A549 (cell line): ENCODE results near the gene DMRT3. TPM values are rescaled to one million over a fixed set of nuclear protein-coding genes. Genes with fewer than 3 reads are reported as not detected.

ENCODE experiments used
- ATAC-seq, 2 experiments: fragments of 200-7000 bp in 1 of 2; fragments of >200 bp in 1 of 2; cut with Nextera tagmentation in 1 of 2; cut with Tn5 transposase in 1 of 2; 3 replicates each; pipeline versions ENCODE4 v1.8.0 to v1.9.1; 2018 to 2020; ENCODE audit warnings: mild to moderate bottlenecking in 1 of 2, moderate library complexity in 1 of 2
- CTCF ChIA-PET: fragments of 300-600 bp; sonication (Branson Sonifier 250); formaldehyde crosslinking; extraction: SDS; loops from one replicate; lab custom pipeline; 2021; ENCODE audit warnings: antibody characterized with exemption, inconsistent platforms; lab: Yijun Ruan, JAX
- POLR2A ChIA-PET: fragments of 350-600 bp; formaldehyde crosslinking; extraction: SDS; loops from one replicate; lab custom pipeline; 2021; ENCODE audit warnings: antibody characterized with exemption, inconsistent platforms; lab: Yijun Ruan, JAX
- DNase-seq, 2 experiments: peaks; one replicate each; pipeline versions ENCODE4 v3.0.0 to v3.0.0-alpha.2; 2011 to 2016; ENCODE audit warnings: low read depth in 1 of 2, low spot score in 1 of 2
- FAIRE-seq: peaks from 2 replicates; lab custom pipeline; 2011; peaks lifted over from hg19 to GRCh38; lab: Jason Lieb, UNC
- H3K27ac ChIP-seq, 2 experiments: fragments of >200 bp; sonication (Bioruptor Twin); formaldehyde crosslinking; 3 replicates each; pipeline ENCODE4 v1.5.1; 2016 to 2017
- H3K4me1 ChIP-seq: fragments of >200 bp; sonication (Bioruptor Twin); formaldehyde crosslinking; 3 replicates; pipeline ENCODE4 v1.6.1; 2016
- H3K4me2 ChIP-seq: fragments of >200 bp; sonication (Bioruptor Twin); formaldehyde crosslinking; 3 replicates; pipeline ENCODE4 v1.6.1; 2016
- H3K4me3 ChIP-seq: fragments of >200 bp; sonication (Bioruptor Twin); formaldehyde crosslinking; 3 replicates; pipeline ENCODE4 v1.5.1; 2016
- H3K9me3 ChIP-seq: fragments of >200 bp; sonication (Bioruptor Twin); formaldehyde crosslinking; 3 replicates; pipeline ENCODE4 v1.6.1; 2016
- CEBPB ChIP-seq, 2 experiments: fragments of >200 bp in 1 of 2; sonication (Bioruptor Twin) in 1 of 2; formaldehyde crosslinking in 1 of 2; IDR thresholded peaks; 2 replicates each; pipeline ENCODE4 v1.6.1; 2012 to 2016
- EHF ChIP-seq: fragments of 250-450 bp; sonication (Bioruptor Pico); IDR thresholded peaks from 2 replicates; pipeline ENCODE4 v1.5.0; 2020; ENCODE audit warnings: mild to moderate bottlenecking
- ESRRA ChIP-seq: fragments of 150-350 bp; IDR thresholded peaks from 2 replicates; pipeline ENCODE4 v1.6.1; 2014; ENCODE audit warnings: mild to moderate bottlenecking, low read length, borderline replicate concordance
- FOXS1 ChIP-seq: fragments of 250-450 bp; sonication (Bioruptor Pico); IDR thresholded peaks from 2 replicates; pipeline ENCODE4 v1.5.0; 2020; ENCODE audit warnings: mild to moderate bottlenecking, moderate library complexity
- JUN ChIP-seq, 2 experiments: fragments of >200 bp; sonication (Bioruptor Twin); formaldehyde crosslinking; IDR thresholded peaks; 2 replicates in 1 of 2; 3 replicates in 1 of 2; pipeline ENCODE4 v1.6.1; 2016 to 2017
- KDM5A ChIP-seq: fragments of 200-600 bp; sonication (generic); IDR thresholded peaks from 2 replicates; pipeline ENCODE4 v1.6.1; 2016; ENCODE audit warnings: antibody characterized with exemption, mild to moderate bottlenecking
- MAZ ChIP-seq: fragments of 150-350 bp; IDR thresholded peaks from 2 replicates; pipeline ENCODE4 v1.6.1; 2014; ENCODE audit warnings: antibody characterized with exemption, low read depth, low read length, borderline replicate concordance
- PHF8 ChIP-seq: fragments of 200-600 bp; sonication (generic); IDR thresholded peaks from 2 replicates; pipeline ENCODE4 v1.6.1; 2016; ENCODE audit warnings: low read depth, mild to moderate bottlenecking, antibody characterized with exemption, moderate library complexity, borderline replicate concordance
- POLR2A ChIP-seq: IDR thresholded peaks from 2 replicates; pipeline ENCODE4 v1.6.1; 2012; ENCODE audit warnings: mild to moderate bottlenecking, low read length
- RAD21 ChIP-seq, 2 experiments: fragments of >200 bp in 1 of 2; sonication (Bioruptor Twin) in 1 of 2; formaldehyde crosslinking in 1 of 2; IDR thresholded peaks in 1 of 2; conservative IDR thresholded peaks in 1 of 2; 2 replicates in 1 of 2; 3 replicates in 1 of 2; pipeline ENCODE4 v1.6.1; 2012 to 2018; ENCODE audit warnings: inconsistent platforms in 1 of 2
- RARB ChIP-seq: fragments of 250-450 bp; sonication (Bioruptor Pico); IDR thresholded peaks from 2 replicates; pipeline ENCODE4 v1.8.0; 2021; ENCODE audit warnings: mild to moderate bottlenecking, moderate library complexity
- ZC3H11A ChIP-seq: fragments of 450-650 bp; IDR thresholded peaks from 2 replicates; pipeline ENCODE4 v1.6.1; 2014; ENCODE audit warnings: antibody characterized with exemption, mild to moderate bottlenecking
- ZSCAN20 ChIP-seq: fragments of 250-450 bp; sonication (Bioruptor Pico); IDR thresholded peaks from 2 replicates; pipeline ENCODE4 v1.8.0; 2022; ENCODE audit warnings: mild to moderate bottlenecking, moderate library complexity
- WGBS: methylation state at CpG from one replicate; pipeline ENCODE4 v1.1.6; 2017; ENCODE audit errors: missing lambda C conversion rate; 5-methylcytosine and 5-hydroxymethylcytosine counted together
- polyA plus RNA-seq, 4 experiments: library from polyadenylated mRNA; depleted of rRNA in 3 of 4; stranded (reverse); fragments of >200 nt; fragmentation: RNase III in 1 of 4; extraction: RNeasy Plus Mini Kit Qiagen cat#74134 plus additional on column Dnase treatment in 1 of 4; gene quantifications; 2 replicates in 3 of 4; 3 replicates in 1 of 4; pipeline ENCODE4 v1.2.3, GENCODE V29; 2011 to 2017
- TF ChIP-seq, protein P1 (sequence below): fragments of >200 bp; sonication (Bioruptor Twin); formaldehyde crosslinking; IDR thresholded peaks from 3 replicates; pipeline ENCODE4 v1.5.1; 2016
- TF ChIP-seq, protein P2 (sequence below): fragments of 150-350 bp; IDR thresholded peaks from 2 replicates; pipeline ENCODE4 v1.6.1; 2014; ENCODE audit warnings: low read depth, mild to moderate bottlenecking, low read length
- TF ChIP-seq, protein P3 (sequence below): IDR thresholded peaks from 2 replicates; pipeline ENCODE4 v1.6.1; 2012
- TF ChIP-seq, protein P4 (sequence below): fragments of 250-450 bp; sonication (Bioruptor Pico); IDR thresholded peaks from 2 replicates; pipeline ENCODE4 v1.5.0; 2021; ENCODE audit warnings: mild to moderate bottlenecking, moderate library complexity, borderline replicate concordance
- TF ChIP-seq, protein P5 (sequence below): fragments of >200 bp; sonication (Bioruptor Twin); formaldehyde crosslinking; IDR thresholded peaks from 3 replicates; pipeline ENCODE4 v1.6.1; 2016

The DMRT3 gene
- polyA plus RNA-seq, 2 of the 4 experiments (the other 2 are of a cell fraction) = not detected

DNA sequence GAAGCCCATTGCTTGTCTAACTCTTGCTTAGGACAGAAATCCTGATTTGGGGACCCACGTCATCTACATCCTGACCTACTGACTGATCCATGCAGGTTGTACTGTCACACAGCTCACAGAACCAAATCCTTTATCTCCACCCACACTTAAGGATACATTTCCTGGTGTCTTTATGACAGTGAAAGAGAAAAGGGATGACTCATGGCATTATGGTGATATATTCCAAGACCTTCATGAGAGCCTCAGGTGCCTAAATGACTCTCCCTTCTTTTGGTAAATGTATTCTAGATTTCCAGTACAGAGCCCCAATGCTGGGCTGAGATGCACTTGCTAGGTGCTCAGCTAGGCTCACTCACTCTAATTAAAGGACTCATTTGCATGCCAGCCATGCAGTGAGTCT is 47.7 kb downstream of the DMRT3 start:
- DNase-seq = no peak
- no peak overlapping the region for H3K27ac ChIP-seq
- POLR2A ChIA-PET = no interaction called here
- TF ChIP-seq FOXS1 (CRISPR knock-in tag) = no peak
- no peak for TF ChIP-seq ESRRA
- TF ChIP-seq, protein P1, sequence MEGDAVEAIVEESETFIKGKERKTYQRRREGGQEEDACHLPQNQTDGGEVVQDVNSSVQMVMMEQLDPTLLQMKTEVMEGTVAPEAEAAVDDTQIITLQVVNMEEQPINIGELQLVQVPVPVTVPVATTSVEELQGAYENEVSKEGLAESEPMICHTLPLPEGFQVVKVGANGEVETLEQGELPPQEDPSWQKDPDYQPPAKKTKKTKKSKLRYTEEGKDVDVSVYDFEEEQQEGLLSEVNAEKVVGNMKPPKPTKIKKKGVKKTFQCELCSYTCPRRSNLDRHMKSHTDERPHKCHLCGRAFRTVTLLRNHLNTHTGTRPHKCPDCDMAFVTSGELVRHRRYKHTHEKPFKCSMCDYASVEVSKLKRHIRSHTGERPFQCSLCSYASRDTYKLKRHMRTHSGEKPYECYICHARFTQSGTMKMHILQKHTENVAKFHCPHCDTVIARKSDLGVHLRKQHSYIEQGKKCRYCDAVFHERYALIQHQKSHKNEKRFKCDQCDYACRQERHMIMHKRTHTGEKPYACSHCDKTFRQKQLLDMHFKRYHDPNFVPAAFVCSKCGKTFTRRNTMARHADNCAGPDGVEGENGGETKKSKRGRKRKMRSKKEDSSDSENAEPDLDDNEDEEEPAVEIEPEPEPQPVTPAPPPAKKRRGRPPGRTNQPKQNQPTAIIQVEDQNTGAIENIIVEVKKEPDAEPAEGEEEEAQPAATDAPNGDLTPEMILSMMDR = no peak
- TF ChIP-seq, protein P2, sequence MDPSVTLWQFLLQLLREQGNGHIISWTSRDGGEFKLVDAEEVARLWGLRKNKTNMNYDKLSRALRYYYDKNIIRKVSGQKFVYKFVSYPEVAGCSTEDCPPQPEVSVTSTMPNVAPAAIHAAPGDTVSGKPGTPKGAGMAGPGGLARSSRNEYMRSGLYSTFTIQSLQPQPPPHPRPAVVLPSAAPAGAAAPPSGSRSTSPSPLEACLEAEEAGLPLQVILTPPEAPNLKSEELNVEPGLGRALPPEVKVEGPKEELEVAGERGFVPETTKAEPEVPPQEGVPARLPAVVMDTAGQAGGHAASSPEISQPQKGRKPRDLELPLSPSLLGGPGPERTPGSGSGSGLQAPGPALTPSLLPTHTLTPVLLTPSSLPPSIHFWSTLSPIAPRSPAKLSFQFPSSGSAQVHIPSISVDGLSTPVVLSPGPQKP = no peak
- TF ChIP-seq EHF (CRISPR knock-in tag) = no peak
- no peak for TF ChIP-seq CEBPB (IDR thresholded peaks at IDR 0.05)
- TF ChIP-seq RARB = no peak
- no peak for TF ChIP-seq JUN (IDR thresholded peaks at IDR 0.05)
- TF ChIP-seq ZC3H11A = no peak
- TF ChIP-seq, protein P3, sequence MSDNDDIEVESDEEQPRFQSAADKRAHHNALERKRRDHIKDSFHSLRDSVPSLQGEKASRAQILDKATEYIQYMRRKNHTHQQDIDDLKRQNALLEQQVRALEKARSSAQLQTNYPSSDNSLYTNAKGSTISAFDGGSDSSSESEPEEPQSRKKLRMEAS = no peak
- no peak for TF ChIP-seq PHF8
- TF ChIP-seq, all 56 proteins: peak for 0
- no peak for ATAC-seq
- Histone ChIP-seq H3K4me2 (no peak overlapping the region), H3K4me1 (no peaks in the 10 kb centered on the region), H3K4me3 (no peak overlapping the region), H3K9me3 (peaks cover 13% of the 10 kb centered on the region; the same call in 2 of the 3 replicates)
- FAIRE-seq = no peak
- WGBS = 7% methylated on average over 1 of the region's 1 CpG
- CTCF ChIA-PET = no interaction called here

DNA sequence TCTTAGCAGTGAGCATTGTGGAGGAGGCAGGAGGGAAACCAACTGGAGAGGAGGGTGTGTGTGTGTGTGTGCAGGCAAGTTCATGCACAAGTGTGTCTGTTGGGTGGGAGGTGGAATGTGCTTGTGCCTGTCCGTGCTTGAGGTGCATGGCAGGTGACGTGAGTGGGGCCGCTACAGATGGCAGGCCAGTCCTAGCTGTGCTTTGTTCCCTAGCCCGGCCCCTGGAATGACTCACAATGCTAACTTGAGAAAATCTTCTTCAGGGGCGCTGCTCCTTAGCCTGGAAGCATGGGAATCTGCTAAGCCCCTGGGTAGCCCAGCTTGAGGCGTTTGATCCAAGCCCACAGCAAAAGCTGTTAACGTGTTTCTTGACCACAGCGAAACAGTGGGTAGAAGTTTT is 48.7 kb downstream of the DMRT3 start:
- CTCF ChIA-PET = no interaction called here
- FAIRE-seq = no peak

More for the DNA sequence above, 48.7 kb downstream of the DMRT3 start:
- Histone ChIP-seq H3K4me2 (no peak overlapping the region), H3K4me1 (no peaks in the 10 kb centered on the region), H3K9me3 (peaks cover 13% of the 10 kb centered on the region; the same call in 2 of the 3 replicates), H3K27ac (no peak overlapping the region), H3K4me3 (no peak overlapping the region)
- POLR2A ChIA-PET = no interaction called here
- DNase-seq (no peak), ATAC-seq (no peak)
- WGBS = 20% methylated on average over 7 of the region's 8 CpGs
- TF ChIP-seq RAD21 (conservative IDR thresholded peaks at IDR 0.05 in 1 of 2, IDR thresholded peaks at IDR 0.05 in 1 of 2) = no peak
- no peak for TF ChIP-seq POLR2A
- TF ChIP-seq ESRRA = no peak
- TF ChIP-seq FOXS1 (CRISPR knock-in tag) = no peak
- no peak for TF ChIP-seq ZSCAN20 (CRISPR knock-in tag)
- no peak for TF ChIP-seq MAZ
- TF ChIP-seq, protein P4, sequence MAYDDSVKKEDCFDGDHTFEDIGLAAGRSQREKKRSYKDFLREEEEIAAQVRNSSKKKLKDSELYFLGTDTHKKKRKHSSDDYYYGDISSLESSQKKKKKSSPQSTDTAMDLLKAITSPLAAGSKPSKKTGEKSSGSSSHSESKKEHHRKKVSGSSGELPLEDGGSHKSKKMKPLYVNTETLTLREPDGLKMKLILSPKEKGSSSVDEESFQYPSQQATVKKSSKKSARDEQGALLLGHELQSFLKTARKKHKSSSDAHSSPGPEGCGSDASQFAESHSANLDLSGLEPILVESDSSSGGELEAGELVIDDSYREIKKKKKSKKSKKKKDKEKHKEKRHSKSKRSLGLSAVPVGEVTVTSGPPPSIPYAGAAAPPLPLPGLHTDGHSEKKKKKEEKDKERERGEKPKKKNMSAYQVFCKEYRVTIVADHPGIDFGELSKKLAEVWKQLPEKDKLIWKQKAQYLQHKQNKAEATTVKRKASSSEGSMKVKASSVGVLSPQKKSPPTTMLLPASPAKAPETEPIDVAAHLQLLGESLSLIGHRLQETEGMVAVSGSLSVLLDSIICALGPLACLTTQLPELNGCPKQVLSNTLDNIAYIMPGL (CRISPR knock-in tag) = no peak
- TF ChIP-seq, protein P5, sequence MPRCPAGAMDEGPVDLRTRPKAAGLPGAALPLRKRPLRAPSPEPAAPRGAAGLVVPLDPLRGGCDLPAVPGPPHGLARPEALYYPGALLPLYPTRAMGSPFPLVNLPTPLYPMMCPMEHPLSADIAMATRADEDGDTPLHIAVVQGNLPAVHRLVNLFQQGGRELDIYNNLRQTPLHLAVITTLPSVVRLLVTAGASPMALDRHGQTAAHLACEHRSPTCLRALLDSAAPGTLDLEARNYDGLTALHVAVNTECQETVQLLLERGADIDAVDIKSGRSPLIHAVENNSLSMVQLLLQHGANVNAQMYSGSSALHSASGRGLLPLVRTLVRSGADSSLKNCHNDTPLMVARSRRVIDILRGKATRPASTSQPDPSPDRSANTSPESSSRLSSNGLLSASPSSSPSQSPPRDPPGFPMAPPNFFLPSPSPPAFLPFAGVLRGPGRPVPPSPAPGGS = no peak
- TF ChIP-seq ZC3H11A = no peak
- no peak for TF ChIP-seq KDM5A
